H9 (cell line): ENCODE results near the gene CSRNP3. TPM values are rescaled to one million over a fixed set of nuclear protein-coding genes. Genes with fewer than 3 reads are reported as not detected.

Experiments
- DNase-seq: peaks from one replicate; pipeline ENCODE4 v3.0.0-alpha.2; 2017
- H2AFZ ChIP-seq: one replicate; pipeline ENCODE4 v1.6.1; 2013; ENCODE audit warnings: mild to moderate bottlenecking, low read length, control low read depth, moderate library complexity
- H2AK5ac ChIP-seq: 2 replicates; pipeline ENCODE4 v1.6.1; 2013; ENCODE audit warnings: low read length, control low read depth, mixed read lengths; ENCODE audit not compliant: insufficient read length
- H2BK120ac ChIP-seq: one replicate; pipeline ENCODE4 v1.6.1; 2013; ENCODE audit warnings: low read depth, mild to moderate bottlenecking, low read length, control low read depth, inconsistent platforms; ENCODE audit not compliant: poor library complexity, severe bottlenecking
- H2BK12ac ChIP-seq: 2 replicates; pipeline ENCODE4 v1.6.1; 2013; ENCODE audit warnings: low read length, control low read depth, mixed read lengths, low read depth; ENCODE audit not compliant: insufficient read length
- H2BK15ac ChIP-seq: 2 replicates; pipeline ENCODE4 v1.6.1; 2013; ENCODE audit warnings: low read depth, low read length, control low read depth
- H2BK20ac ChIP-seq: one replicate; pipeline ENCODE4 v1.6.1; 2013; ENCODE audit warnings: low read depth, mild to moderate bottlenecking, low read length, control low read depth, inconsistent platforms; ENCODE audit not compliant: poor library complexity, severe bottlenecking
- H2BK5ac ChIP-seq: 2 replicates; pipeline ENCODE4 v1.6.1; 2013; ENCODE audit warnings: low read length, control low read depth, mixed read lengths; ENCODE audit not compliant: insufficient read length
- H3K14ac ChIP-seq: 2 replicates; pipeline ENCODE4 v1.6.1; 2013; ENCODE audit warnings: low read length, control low read depth; ENCODE audit not compliant: insufficient read depth
- H3K18ac ChIP-seq: 2 replicates; pipeline ENCODE4 v1.6.1; 2013; ENCODE audit warnings: low read depth, mild to moderate bottlenecking, mixed read lengths, low read length, control low read depth; ENCODE audit not compliant: insufficient read length
- H3K23ac ChIP-seq: 2 replicates; pipeline ENCODE4 v1.6.1; 2013; ENCODE audit warnings: low read length, control low read depth, mixed read lengths, low read depth; ENCODE audit not compliant: insufficient read length
- H3K23me2 ChIP-seq: 2 replicates; pipeline ENCODE4 v1.6.1; 2013; ENCODE audit warnings: low read depth, mild to moderate bottlenecking, mixed read lengths, low read length, control low read depth; ENCODE audit not compliant: insufficient read length, poor library complexity, severe bottlenecking
- H3K27ac ChIP-seq: 2 replicates; pipeline ENCODE4 v1.5.1; 2013; ENCODE audit warnings: low read length, control low read depth, mixed read lengths, low read depth; ENCODE audit not compliant: insufficient read length
- H3K27me3 ChIP-seq: 2 replicates; pipeline ENCODE4 v1.6.1; 2013; ENCODE audit warnings: low read length, control low read depth, inconsistent platforms; ENCODE audit not compliant: insufficient read depth
- H3K4ac ChIP-seq: 2 replicates; pipeline ENCODE4 v1.6.1; 2013; ENCODE audit warnings: low read depth, mild to moderate bottlenecking, control low read depth, inconsistent platforms, low read length, moderate library complexity
- H3K4me1 ChIP-seq: 2 replicates; pipeline ENCODE4 v1.6.1; 2013; ENCODE audit warnings: low read length, control low read depth, inconsistent platforms; ENCODE audit not compliant: insufficient read depth
- H3K4me2 ChIP-seq: 2 replicates; pipeline ENCODE4 v1.6.1; 2013; ENCODE audit warnings: low read length, control low read depth, mixed read lengths; ENCODE audit not compliant: insufficient read length, insufficient read depth
- H3K56ac ChIP-seq: 2 replicates; pipeline ENCODE4 v1.6.1; 2013; ENCODE audit warnings: low read depth, mild to moderate bottlenecking, mixed read lengths, low read length, control low read depth; ENCODE audit not compliant: insufficient read length
- H3K79me1 ChIP-seq: 2 replicates; pipeline ENCODE4 v1.6.1; 2013; ENCODE audit warnings: low read depth, mild to moderate bottlenecking, moderate library complexity, low read length, control low read depth, inconsistent platforms; ENCODE audit not compliant: insufficient read depth, poor library complexity, severe bottlenecking
- H3K79me2 ChIP-seq: 2 replicates; pipeline ENCODE4 v1.6.1; 2013; ENCODE audit warnings: low read length, control low read depth, inconsistent platforms; ENCODE audit not compliant: insufficient read depth
- H3K9ac ChIP-seq: 2 replicates; pipeline ENCODE4 v1.6.1; 2013; ENCODE audit warnings: low read length, control low read depth, mixed read lengths; ENCODE audit not compliant: insufficient read length; ENCODE audit errors: extremely low read depth
- H3K9me3 ChIP-seq: one replicate; pipeline ENCODE4 v1.6.1; 2013; ENCODE audit warnings: low read depth, low read length, inconsistent platforms; ENCODE audit not compliant: control insufficient read depth
- H3T11ph ChIP-seq: one replicate; pipeline ENCODE4 v1.6.1; 2013; ENCODE audit warnings: mild to moderate bottlenecking, low read length, control low read depth, inconsistent platforms
- H4K20me1 ChIP-seq: one replicate; pipeline ENCODE4 v1.6.1; 2013; ENCODE audit not compliant: control insufficient read depth, insufficient read length, insufficient read depth
- H4K5ac ChIP-seq: 2 replicates; pipeline ENCODE4 v1.6.1; 2013; ENCODE audit warnings: low read depth, mild to moderate bottlenecking, mixed read lengths, low read length, control low read depth; ENCODE audit not compliant: insufficient read length
- H4K8ac ChIP-seq: replicated peaks from 2 replicates; pipeline ENCODE4 v1.6.1; 2013; ENCODE audit warnings: low read length, control low read depth, mixed read lengths, low read depth; ENCODE audit not compliant: insufficient read length
- H4K91ac ChIP-seq: 2 replicates; pipeline ENCODE4 v1.6.1; 2013; ENCODE audit warnings: low read depth, mild to moderate bottlenecking, moderate library complexity, mixed read lengths, low read length, control low read depth; ENCODE audit not compliant: insufficient read length
- H3K27ac Mint-ChIP-seq, 3 experiments: 2 replicates in 2 of 3; 3 replicates in 1 of 3; pipeline ENCODE4 v1.8.0; 2020 to 2021; ENCODE audit warnings: mixed read lengths in 3 of 3, mild to moderate bottlenecking in 1 of 3, moderate library complexity in 1 of 3
- H3K27me3 Mint-ChIP-seq: 2 replicates; pipeline ENCODE4 v1.8.0; 2021; ENCODE audit warnings: low read depth, mild to moderate bottlenecking, moderate library complexity, mixed read lengths
- H3K36me3 Mint-ChIP-seq, 3 experiments: 2 replicates in 2 of 3; 3 replicates in 1 of 3; pipeline ENCODE4 v1.8.0; 2020 to 2021; ENCODE audit warnings: low read depth in 3 of 3, mixed read lengths in 3 of 3; ENCODE audit not compliant: insufficient read depth in 1 of 3
- H3K4me1 Mint-ChIP-seq, 2 experiments: 2 replicates each; pipeline ENCODE4 v1.8.0; 2020; ENCODE audit warnings: mixed read lengths in 2 of 2
- H3K4me3 Mint-ChIP-seq, 2 experiments: 2 replicates in 1 of 2; 3 replicates in 1 of 2; pipeline ENCODE4 v1.8.0; 2020 to 2021; ENCODE audit warnings: mild to moderate bottlenecking in 2 of 2, mixed read lengths in 2 of 2, moderate library complexity in 1 of 2
- H3K9me3 Mint-ChIP-seq, 2 experiments: 2 replicates in 1 of 2; 3 replicates in 1 of 2; pipeline ENCODE4 v1.8.0; 2020; ENCODE audit warnings: mild to moderate bottlenecking in 2 of 2, mixed read lengths in 2 of 2, moderate library complexity in 1 of 2
- CTCF ChIP-seq: fragments of 200-600 bp; sonication (generic); conservative IDR thresholded peaks from 3 replicates; pipeline ENCODE4 v1.8.0; 2021; ENCODE audit warnings: antibody characterized with exemption, mild to moderate bottlenecking
- WGBS: extraction: QIAGEN DNeasy Blood & Tissue Kit; methylation state at CpG from one replicate; pipeline ENCODE4 v1.1.7; 2013; ENCODE audit warnings: missing lambda C conversion rate, low lambda C conversion rate, mixed read lengths; ENCODE audit not compliant: insufficient read length; ENCODE audit errors: extremely low coverage; 5-methylcytosine and 5-hydroxymethylcytosine counted together
- total RNA-seq: library from RNA; stranded (reverse); gene quantifications from 2 replicates; pipeline ENCODE4 v1.2.1, GENCODE V29; 2021

The CSRNP3 gene
- total RNA-seq, 1 experiment from 2014 or later: 3.6 TPM

GRCh38 chr2:165698444-165698884 is 229.0 kb downstream of the CSRNP3 start:
- H3K4me2 ChIP-seq: peak overlapping the region; percentile 20
- peaks cover 0 to 2% (median 0%) of the 10 kb centered on the region in 3 experiments; a peak in 2 of 7 replicates for H3K36me3 Mint-ChIP-seq
- H3K23ac ChIP-seq: no peak overlapping the region
- H3K9ac ChIP-seq: no peak overlapping the region
- no peaks in the 10 kb centered on the region for H4K20me1 ChIP-seq
- H2AFZ ChIP-seq: no peak overlapping the region
- no peak overlapping the region for H3T11ph ChIP-seq
- peak; percentile 55 for DNase-seq
- peak; percentile 68 for TF ChIP-seq CTCF
- H2BK20ac ChIP-seq: no peak overlapping the region
- no peak overlapping the region for H2BK120ac ChIP-seq
- peaks cover 14% of the 10 kb centered on the region; the same call in 1 of the 2 replicates for H3K4me1 ChIP-seq
- H4K91ac ChIP-seq: no peak overlapping the region
- peaks cover 49 to 53% of the 10 kb centered on the region in 2 experiments for H3K4me1 Mint-ChIP-seq
- no peak overlapping the region for H3K56ac ChIP-seq
- no peak overlapping the region for H3K14ac ChIP-seq
- H3K79me2 ChIP-seq: no peaks in the 10 kb centered on the region
- H2AK5ac ChIP-seq: no peak overlapping the region
- H3K9me3 ChIP-seq: no peaks in the 10 kb centered on the region
- H4K8ac ChIP-seq: no peak overlapping the region
- peak overlapping the region; percentile 59 for H3K27ac ChIP-seq
- peaks cover 0 to 3% of the 10 kb centered on the region in 2 experiments; a peak in 1 of 5 replicates for H3K9me3 Mint-ChIP-seq
- H3K27me3 Mint-ChIP-seq: no peaks in the 10 kb centered on the region
- H3K79me1 ChIP-seq: no peaks in the 10 kb centered on the region
- H2BK15ac ChIP-seq: no peak overlapping the region
- no CpG with 5 or more reads among the region's 4 CpGs for WGBS
- H3K4ac ChIP-seq: no peak overlapping the region
- no peak overlapping the region for H3K18ac ChIP-seq
- no peak overlapping the region for H2BK12ac ChIP-seq
- H4K5ac ChIP-seq: no peak overlapping the region
- H3K4me3 Mint-ChIP-seq: 0 out of 5 replicates have a peak overlapping the region, but pooled peaks of 1 of the 2 experiments have one; percentile 2
- H3K23me2 ChIP-seq: no peaks in the 10 kb centered on the region
- peak overlapping the region; percentile 90 to 96 (median 96) for H3K27ac Mint-ChIP-seq
- no peaks in the 10 kb centered on the region for H3K27me3 ChIP-seq
- H2BK5ac ChIP-seq: no peak overlapping the region
